CD14-positive monocyte (primary cell): ENCODE data around the gene SLF2. TPM values are rescaled to one million over a fixed set of nuclear protein-coding genes. Genes with fewer than 3 reads are reported as not detected.

Source experiments
- DNase-seq, 3 donors: peaks; one replicate each; pipeline ENCODE4 v3.0.0-alpha.2; 2011 to 2022
- H2AFZ ChIP-seq: 2 replicates; pipeline ENCODE4 v1.6.0; 2012; ENCODE audit warnings: mild to moderate bottlenecking, low read depth, low read length, inconsistent platforms; ENCODE audit not compliant: insufficient read depth, poor library complexity, severe bottlenecking
- H3K27ac ChIP-seq, 2 donors: 1 replicate in 1 of 2; 2 replicates in 1 of 2; pipeline ENCODE4 v1.5.1; 2012 to 2013; ENCODE audit warnings: low read length in 2 of 2, control low read depth in 1 of 2, inconsistent platforms in 1 of 2, low read depth in 1 of 2, mild to moderate bottlenecking in 1 of 2
- H3K27me3 ChIP-seq, 2 donors: one replicate each; pipeline versions ENCODE4 v1.6.0 to v1.6.1; 2011 to 2013; ENCODE audit warnings: low read length in 2 of 2; ENCODE audit not compliant: control insufficient read depth in 2 of 2, insufficient read depth in 2 of 2
- H3K36me3 ChIP-seq, 2 donors: replicated peaks in 1 of 2; 1 replicate in 1 of 2; 2 replicates in 1 of 2; pipeline versions ENCODE4 v1.5.1 to v1.6.1; 2012 to 2013; ENCODE audit warnings: low read length in 2 of 2, control low read depth in 1 of 2, inconsistent platforms in 1 of 2, mild to moderate bottlenecking in 1 of 2; ENCODE audit not compliant: insufficient read depth in 2 of 2, control insufficient read depth in 1 of 2
- H3K4me1 ChIP-seq, 2 donors: 1 replicate in 1 of 2; 2 replicates in 1 of 2; pipeline versions ENCODE4 v1.5.1 to v1.6.1; 2012 to 2013; ENCODE audit warnings: low read length in 2 of 2, control low read depth in 1 of 2, inconsistent platforms in 1 of 2, mild to moderate bottlenecking in 1 of 2, moderate library complexity in 1 of 2; ENCODE audit not compliant: insufficient read depth in 2 of 2, control insufficient read depth in 1 of 2
- H3K4me2 ChIP-seq: replicated peaks from 2 replicates; pipeline ENCODE3; 2012; ENCODE audit warnings: low read length, moderate library complexity, mild to moderate bottlenecking; ENCODE audit not compliant: poor library complexity, severe bottlenecking; ENCODE audit errors: extremely low read depth
- H3K4me3 ChIP-seq, 3 experiments: fragments of 200-600 bp in 1 of 3; sonication (generic) in 1 of 3; replicated peaks in 1 of 3; 1 replicate in 2 of 3; 2 replicates in 1 of 3; pipeline ENCODE4 v1.5.1; 2011 to 2013; ENCODE audit warnings: low read length in 3 of 3, mild to moderate bottlenecking in 3 of 3, control low read depth in 2 of 3, low read depth in 2 of 3, inconsistent platforms in 1 of 3, moderate library complexity in 1 of 3
- H3K79me2 ChIP-seq: 2 replicates; pipeline ENCODE4 v1.6.0; 2012; ENCODE audit warnings: mild to moderate bottlenecking, control low read depth, inconsistent platforms, low read length, moderate library complexity; ENCODE audit not compliant: insufficient read depth
- H3K9ac ChIP-seq: 2 replicates; pipeline ENCODE4 v1.6.0; 2017; ENCODE audit warnings: low read length, mild to moderate bottlenecking; ENCODE audit not compliant: insufficient read depth, poor library complexity, severe bottlenecking
- H3K9me3 ChIP-seq, 2 donors: replicated peaks in 1 of 2; 1 replicate in 1 of 2; 2 replicates in 1 of 2; pipeline versions ENCODE4 v1.5.1 to v1.6.1; 2012 to 2013; ENCODE audit warnings: low read length in 2 of 2, control low read depth in 1 of 2; ENCODE audit not compliant: control insufficient read depth in 1 of 2, insufficient read depth in 1 of 2
- H4K20me1 ChIP-seq: 2 replicates; pipeline ENCODE4 v1.6.0; 2012; ENCODE audit warnings: mild to moderate bottlenecking, low read length, control low read depth, moderate library complexity; ENCODE audit not compliant: insufficient read depth
- H3K27ac Mint-ChIP-seq, 7 donors: one replicate each; pipeline ENCODE4 v1.8.0; 2020; ENCODE audit warnings: mild to moderate bottlenecking in 7 of 7, mixed read lengths in 7 of 7, moderate library complexity in 6 of 7, inconsistent platforms in 2 of 7
- H3K27me3 Mint-ChIP-seq, 3 donors: one replicate each; pipeline ENCODE4 v1.8.0; 2021 to 2022; ENCODE audit warnings: low read depth in 3 of 3, mild to moderate bottlenecking in 3 of 3, mixed read lengths in 3 of 3, moderate library complexity in 3 of 3, inconsistent platforms in 1 of 3
- H3K36me3 Mint-ChIP-seq, 2 donors: one replicate each; pipeline ENCODE4 v1.8.0; 2020; ENCODE audit warnings: mixed read lengths in 2 of 2, inconsistent platforms in 1 of 2, mild to moderate bottlenecking in 1 of 2
- H3K4me1 Mint-ChIP-seq: one replicate; pipeline ENCODE4 v1.8.0; 2020; ENCODE audit warnings: mild to moderate bottlenecking, mixed read lengths
- H3K4me3 Mint-ChIP-seq, 2 donors: one replicate each; pipeline ENCODE4 v1.8.0; 2020; ENCODE audit warnings: mild to moderate bottlenecking in 2 of 2, mixed read lengths in 2 of 2, moderate library complexity in 1 of 2
- H3K9me3 Mint-ChIP-seq, 7 donors: one replicate each; pipeline ENCODE4 v1.8.0; 2020 to 2022; ENCODE audit warnings: mixed read lengths in 7 of 7, mild to moderate bottlenecking in 6 of 7, moderate library complexity in 6 of 7, inconsistent platforms in 2 of 7
- CTCF ChIP-seq: fragments of 200-600 bp; IDR thresholded peaks from one replicate; pipeline ENCODE4 v1.8.0; 2022; ENCODE audit warnings: antibody characterized with exemption, mild to moderate bottlenecking
- WGBS: methylation state at CpG from one replicate; pipeline ENCODE4 v1.1.5; 2013; ENCODE audit warnings: missing lambda C conversion rate; ENCODE audit not compliant: insufficient coverage; 5-methylcytosine and 5-hydroxymethylcytosine counted together
- intact Hi-C, 2 donors: fragments of 100-400 bp; cut with micrococcal nuclease; formaldehyde crosslinking; loops; one replicate each; pipeline versions ENCODE4 v1.15.0 to v1.15.1; 2023
- polyA plus RNA-seq, 3 donors: library from polyadenylated mRNA; depleted of rRNA in 1 of 3; unstranded in 2 of 3; stranded (reverse) in 1 of 3; fragments of 300-500 nt in 2 of 3; fragments of >200 nt in 1 of 3; fragmentation: Illumina TruSeq in 2 of 3; gene quantifications; 1 replicate in 2 of 3; 2 replicates in 1 of 3; pipeline ENCODE4 v1.2.3, GENCODE V29; 2012 to 2021

SLF2 gene
- polyA plus RNA-seq, 3 donors: 5.8 to 11.3 (median 6.4) TPM

- no peaks in the 10 kb centered on the region for H3K27me3 ChIP-seq
- H2AFZ ChIP-seq: no peak overlapping the region
- no peak overlapping the region for H3K9ac ChIP-seq
- H3K4me2 ChIP-seq: no peak overlapping the region
- H3K36me3 Mint-ChIP-seq: peaks cover 88 to 97% of the 10 kb centered on the region in 2 donors
- no peaks in the 10 kb centered on the region for H3K4me1 ChIP-seq
- H3K36me3 ChIP-seq: peaks cover 94 to 100% of the 10 kb centered on the region in 2 donors
- no peaks in the 10 kb centered on the region for H3K9me3 ChIP-seq
- intact Hi-C loops: no loop called here
- no peak for TF ChIP-seq CTCF
- H3K4me3 ChIP-seq: no peak overlapping the region
- no peaks in the 10 kb centered on the region for H3K79me2 ChIP-seq
- DNase-seq: no peak
- no peaks in the 10 kb centered on the region for H4K20me1 ChIP-seq
- no peak overlapping the region for H3K27ac Mint-ChIP-seq
- H3K27ac ChIP-seq: no peak overlapping the region
- H3K9me3 Mint-ChIP-seq: no peaks in the 10 kb centered on the region
- H3K4me3 Mint-ChIP-seq: no peak overlapping the region
- no peaks in the 10 kb centered on the region for H3K4me1 Mint-ChIP-seq
- H3K27me3 Mint-ChIP-seq: no peaks in the 10 kb centered on the region
Observed at GRCh38 chr10:100945754-100946153, 33.0 kb downstream of the SLF2 start.

GRCh38 chr10:100948916-100949315, 36.2 kb downstream of the SLF2 start:
- Histone ChIP-seq H3K4me1 (no peaks in the 10 kb centered on the region), H3K4me3 (no peak overlapping the region), H4K20me1 (no peaks in the 10 kb centered on the region), H3K9me3 (no peaks in the 10 kb centered on the region), H3K36me3 (peaks cover 81 to 93% of the 10 kb centered on the region in 2 donors), H2AFZ (no peak overlapping the region), H3K27me3 (no peaks in the 10 kb centered on the region), H3K4me2 (no peak overlapping the region), H3K27ac (no peak overlapping the region), H3K9ac (no peak overlapping the region), H3K79me2 (no peaks in the 10 kb centered on the region)
- intact Hi-C loops: no loop called here
- 100% methylated on average over 1 of the region's 3 CpGs for WGBS
- peaks cover 76 to 87% of the 10 kb centered on the region in 2 donors for H3K36me3 Mint-ChIP-seq
- H3K27me3 Mint-ChIP-seq: no peaks in the 10 kb centered on the region
- H3K9me3 Mint-ChIP-seq: no peaks in the 10 kb centered on the region
- no peak overlapping the region for H3K4me3 Mint-ChIP-seq
- no peak for TF ChIP-seq CTCF
- no peaks in the 10 kb centered on the region for H3K4me1 Mint-ChIP-seq
- DNase-seq: no peak
- H3K27ac Mint-ChIP-seq: no peak overlapping the region
